ENCODE data around the gene WDFY4. TPM values are rescaled to one million over a fixed set of nuclear protein-coding genes. Genes with fewer than 3 reads are reported as not detected.

Gene WDFY4
- total RNA-seq, 4 donors from 2014 or later: 0.61 to 3.8 (median 0.88) TPM

DNA sequence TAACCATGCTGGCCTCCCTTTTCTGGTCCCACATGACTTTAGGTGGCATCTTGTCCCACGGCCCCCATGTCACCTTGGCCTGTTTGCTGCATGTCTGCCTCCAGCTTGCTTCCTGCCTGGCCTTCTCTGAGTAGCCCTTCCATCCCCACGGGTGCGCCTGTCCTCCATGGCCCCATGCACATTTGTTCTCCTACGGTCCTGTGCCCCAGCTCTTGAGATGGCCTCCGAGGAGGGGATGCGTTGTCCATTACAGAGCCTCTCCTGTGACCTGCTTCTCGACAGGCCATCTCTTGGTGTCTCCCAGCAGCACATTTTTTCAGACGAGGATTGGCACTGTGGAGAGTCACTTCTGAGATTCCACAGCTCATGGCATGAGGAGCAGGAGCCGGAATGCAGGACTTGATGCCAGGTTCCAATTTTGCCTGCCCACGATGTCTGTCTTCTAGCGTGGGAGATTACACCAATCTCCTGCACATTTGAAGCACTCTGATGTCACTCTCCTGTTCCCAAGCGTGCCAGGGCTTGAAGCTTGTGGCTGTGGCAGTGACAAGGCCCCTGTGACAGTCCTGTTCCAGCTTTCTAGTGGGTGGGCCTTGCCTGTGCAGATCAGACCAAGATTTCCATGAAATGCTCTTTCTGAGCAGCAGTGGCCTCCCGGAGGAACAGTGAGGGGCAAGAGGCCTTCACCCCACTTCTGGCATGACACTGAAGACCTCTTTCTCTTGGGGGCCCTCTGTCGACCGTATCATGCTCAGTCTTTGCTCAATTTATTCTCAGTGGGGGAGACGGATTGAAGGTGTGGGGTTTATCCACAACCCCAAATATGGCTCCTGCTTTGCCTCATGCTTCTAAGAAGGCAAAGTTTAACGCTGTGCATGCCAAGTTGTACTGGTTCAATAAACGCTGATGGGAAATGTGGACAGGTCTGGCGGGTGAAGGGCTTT is 13.4 kb downstream of the WDFY4 start:
- H3K27ac ChIP-seq: no peak overlapping the region
- H3K4me1 ChIP-seq: peaks cover 0 to 4% (median 0%) of the 10 kb centered on the region in 3 donors
- H3K36me3 ChIP-seq: no peaks in the 10 kb centered on the region
- DNase-seq: no peak
- intact Hi-C loops (cut with DNase I): no loop called here
- H3K27me3 ChIP-seq: peaks cover 0 to 18% (median 0%) of the 10 kb centered on the region in 4 donors
- WGBS, 2 donors: 79 to 85% methylated on average over 11 to 13 of the region's 19 CpGs
- TF ChIP-seq POLR2A (IDR thresholded peaks at IDR 0.05) (no peak), CTCF (IDR thresholded peaks at IDR 0.05) (no peak)
- no peaks in the 10 kb centered on the region for H3K9me3 ChIP-seq
- no peak overlapping the region for H3K4me3 ChIP-seq

GRCh38 chr10:48699011-48699627 is 14.4 kb downstream of the WDFY4 start:
- Histone ChIP-seq H3K4me1 (peaks cover 0 to 14% (median 3%) of the 10 kb centered on the region in 3 donors), H3K27ac (no peak overlapping the region), H3K4me3 (no peak overlapping the region), H3K36me3 (no peaks in the 10 kb centered on the region), H3K9me3 (no peaks in the 10 kb centered on the region), H3K27me3 (peaks cover 0 to 22% (median 0%) of the 10 kb centered on the region in 4 donors)
- TF ChIP-seq POLR2A (IDR thresholded peaks at IDR 0.05) (no peak), CTCF (IDR thresholded peaks at IDR 0.05) (no peak)
- no peak for DNase-seq
- 54 to 63% methylated on average over 3 to 7 of the region's 8 CpGs for WGBS, 2 donors
- intact Hi-C loops (cut with DNase I): no loop called here

GRCh38 chr10:48700071-48700470 is 15.4 kb downstream of the WDFY4 start:
- Histone ChIP-seq H3K4me1 (peaks cover 0 to 22% (median 5%) of the 10 kb centered on the region in 3 donors), H3K27ac (no peak overlapping the region), H3K9me3 (no peaks in the 10 kb centered on the region), H3K4me3 (no peak overlapping the region), H3K27me3 (peaks cover 0 to 28% (median 0%) of the 10 kb centered on the region in 4 donors), H3K36me3 (no peaks in the 10 kb centered on the region)
- WGBS, 2 donors: 77 to 89% methylated on average over 2 of the region's 2 CpGs
- no peak for TF ChIP-seq CTCF (IDR thresholded peaks at IDR 0.05)
- no peak for TF ChIP-seq POLR2A (IDR thresholded peaks at IDR 0.05)
- DNase-seq: no peak
- intact Hi-C loops (cut with DNase I): no loop called here

DNA sequence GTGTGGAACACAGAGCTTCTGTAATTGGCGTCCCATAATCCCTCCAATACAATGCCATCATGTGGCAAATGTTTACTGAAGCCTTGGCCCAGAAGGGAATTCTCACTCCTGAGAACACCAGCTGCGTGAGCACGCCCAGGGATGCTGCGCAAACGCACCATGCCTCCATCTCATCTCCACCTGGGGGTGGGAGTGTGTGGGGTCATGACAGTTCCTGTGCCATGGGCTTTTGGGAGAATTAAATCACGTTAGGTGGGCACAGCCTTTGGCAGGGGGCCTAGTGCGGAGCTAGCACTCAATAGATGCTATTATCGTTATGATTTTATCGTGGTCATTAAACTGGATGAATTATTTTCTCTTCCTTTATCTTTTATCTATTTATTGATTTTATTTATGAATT is 15.8 kb downstream of the WDFY4 start:
- Histone ChIP-seq H3K4me3 (no peak overlapping the region), H3K27me3 (peaks cover 0 to 28% (median 0%) of the 10 kb centered on the region in 4 donors), H3K27ac (no peak overlapping the region), H3K36me3 (no peaks in the 10 kb centered on the region), H3K4me1 (peaks cover 0 to 22% (median 5%) of the 10 kb centered on the region in 3 donors), H3K9me3 (no peaks in the 10 kb centered on the region)
- no peak for DNase-seq
- TF ChIP-seq POLR2A (IDR thresholded peaks at IDR 0.05) (no peak), CTCF (IDR thresholded peaks at IDR 0.05) (no peak)
- intact Hi-C loops (cut with DNase I): no loop called here
- 74 to 82% methylated on average over 5 of the region's 9 CpGs for WGBS, 2 donors
